ENCODE measurements around the gene RAF1. TPM values are rescaled to one million over a fixed set of nuclear protein-coding genes. Genes with fewer than 3 reads are reported as not detected.

The RAF1 gene
- total and polyA plus RNA-seq, 2 of the 8 experiments (the other 6 are each of a cell fraction or from before 2014, with no cell fraction given): 103 to 118 TPM

DNA sequence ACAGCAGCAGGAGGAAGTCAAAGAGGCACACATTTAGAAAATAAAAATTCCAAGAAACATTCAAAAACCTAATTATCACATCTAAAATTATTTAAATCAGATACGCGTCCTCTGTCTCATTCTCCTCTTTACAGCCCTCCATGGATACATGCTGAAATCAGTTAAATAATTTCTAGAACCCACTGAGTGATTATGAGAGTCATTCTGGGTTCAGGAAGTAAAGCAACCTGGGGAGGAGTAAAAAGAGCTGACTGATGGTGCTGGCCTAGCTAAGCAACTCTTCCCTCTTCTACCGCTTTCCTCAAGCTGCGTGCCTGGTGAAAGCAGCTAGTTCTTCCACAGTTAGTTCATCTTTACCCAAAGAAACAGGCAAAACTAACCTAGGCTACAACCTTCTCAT lies 48.7 kb downstream of the RAF1 start (continued):
- TF ChIP-seq USF2 (IDR thresholded peaks at IDR 0.05; ENCODE audit: low read length): no peak
- TF ChIP-seq CTBP2 (IDR thresholded peaks at IDR 0.05; ENCODE audit: borderline replicate concordance, insufficient read depth, insufficient read length, low read length): no peak
- TF ChIP-seq CHD2 (IDR thresholded peaks at IDR 0.05; ENCODE audit: low read length): no peak
- TF ChIP-seq SAP30 (IDR thresholded peaks at IDR 0.05; ENCODE audit: insufficient read depth, insufficient replicate concordance, low read length): no peak
- no peak for TF ChIP-seq POU5F1 (IDR thresholded peaks at IDR 0.05; ENCODE audit: low read depth, low read length)
- TF ChIP-seq RXRA (IDR thresholded peaks at IDR 0.05; ENCODE audit: insufficient read depth, low read depth, low read length): no peak
- no peak for TF ChIP-seq GTF2F1 (IDR thresholded peaks at IDR 0.05; ENCODE audit: borderline replicate concordance, low read depth, low read length)
